K562 (cell line): ENCODE results near the gene PMEPA1. TPM values are rescaled to one million over a fixed set of nuclear protein-coding genes. Genes with fewer than 3 reads are reported as not detected.

Experiments used
- ATF7 ChIP-seq: fragments of 450-650 bp; IDR thresholded peaks from 2 replicates; pipeline ENCODE4 v1.7.1; 2014; ENCODE audit warnings: mild to moderate bottlenecking, moderate library complexity
- BRF1 ChIP-seq: IDR thresholded peaks from 3 replicates; pipeline ENCODE4 v1.6.1; 2011; ENCODE audit warnings: borderline replicate concordance, mild to moderate bottlenecking; ENCODE audit not compliant: insufficient read length; ENCODE audit errors: extremely low read depth
- BRF2 ChIP-seq: IDR thresholded peaks from 3 replicates; pipeline ENCODE4 v1.6.1; 2011; ENCODE audit warnings: borderline replicate concordance, mild to moderate bottlenecking; ENCODE audit not compliant: insufficient read length, insufficient read depth
- CBX1 ChIP-seq: sonication (generic); IDR thresholded peaks from 2 replicates; pipeline ENCODE4 v1.6.1; 2016; ENCODE audit warnings: antibody characterized with exemption, low read depth, mild to moderate bottlenecking
- CBX3 ChIP-seq, 2 experiments: IDR thresholded peaks; 1 replicate in 1 of 2; 2 replicates in 1 of 2; pipeline ENCODE4 v1.6.1; 2012; ENCODE audit warnings: inconsistent platforms in 2 of 2, low read length in 2 of 2, borderline replicate concordance in 1 of 2, control low read depth in 1 of 2
- CHD1 ChIP-seq: fragments of 200-600 bp; sonication (generic); IDR thresholded peaks from one replicate; pipeline ENCODE4 v1.6.1; 2012; ENCODE audit warnings: mild to moderate bottlenecking, moderate library complexity, low read length, inconsistent platforms
- DIDO1 ChIP-seq: fragments of 450-650 bp; IDR thresholded peaks from 2 replicates; pipeline ENCODE4 v1.6.1; 2016; ENCODE audit warnings: low read depth, missing biosample characterization, missing genetic modification characterization
- ESRRA ChIP-seq: fragments of 450-650 bp; IDR thresholded peaks from 2 replicates; pipeline ENCODE4 v1.6.1; 2014; ENCODE audit warnings: low read depth, mild to moderate bottlenecking, moderate library complexity, borderline replicate concordance
- HEY1 ChIP-seq: fragments of 250-450 bp; sonication (Bioruptor Pico); IDR thresholded peaks from 2 replicates; pipeline ENCODE4 v1.5.0; 2020; ENCODE audit warnings: mild to moderate bottlenecking, moderate library complexity, borderline replicate concordance
- KAT7 ChIP-seq: sonication (generic); formaldehyde crosslinking; IDR thresholded peaks from 2 replicates; pipeline ENCODE4 v1.8.0; 2022; ENCODE audit warnings: missing genetic modification reagents, mild to moderate bottlenecking, borderline replicate concordance
- KDM4B ChIP-seq, 2 experiments: fragments of 450-650 bp in 1 of 2; sonication (generic) in 1 of 2; IDR thresholded peaks; 2 replicates each; pipeline ENCODE4 v1.6.1; 2016 to 2017; ENCODE audit warnings: borderline replicate concordance in 2 of 2, antibody characterized with exemption in 1 of 2, low read depth in 1 of 2, mild to moderate bottlenecking in 1 of 2
- NCOA4 ChIP-seq: fragments of 450-650 bp; IDR thresholded peaks from 2 replicates; pipeline ENCODE4 v1.6.1; 2018; ENCODE audit warnings: mild to moderate bottlenecking; ENCODE audit not compliant: partially characterized antibody
- RBM14 ChIP-seq: fragments of 200-400 bp; formaldehyde crosslinking; IDR thresholded peaks from 2 replicates; pipeline ENCODE4 v1.6.1; 2018; ENCODE audit warnings: low read depth, mild to moderate bottlenecking, low read length, moderate library complexity, borderline replicate concordance; ENCODE audit not compliant: insufficient read depth
- SIN3A ChIP-seq, 2 experiments: fragments of 150-350 bp in 1 of 2; IDR thresholded peaks; 2 replicates each; pipeline ENCODE4 v1.6.1; 2011 to 2016; ENCODE audit warnings: borderline replicate concordance in 2 of 2, low read depth in 2 of 2, low read length in 2 of 2, mild to moderate bottlenecking in 2 of 2, moderate library complexity in 2 of 2; ENCODE audit not compliant: control insufficient read depth in 1 of 2
- SMAD2 ChIP-seq: fragments of 150-350 bp; IDR thresholded peaks from 2 replicates; pipeline ENCODE4 v1.6.1; 2014; ENCODE audit warnings: low read depth, mild to moderate bottlenecking, low read length
- SMAD4 ChIP-seq: fragments of 250-450 bp; sonication (Bioruptor Pico); conservative IDR thresholded peaks from 2 replicates; pipeline ENCODE4 v1.8.0; 2021; ENCODE audit warnings: inconsistent platforms, mild to moderate bottlenecking, moderate library complexity
- TOE1 ChIP-seq, 2 experiments: fragments of 450-650 bp in 1 of 2; sonication (generic) in 1 of 2; formaldehyde crosslinking in 1 of 2; IDR thresholded peaks; 2 replicates each; pipeline versions ENCODE4 v1.7.1 to v1.8.0; 2016 to 2022; ENCODE audit warnings: borderline replicate concordance in 2 of 2, mild to moderate bottlenecking in 2 of 2, antibody characterized with exemption in 1 of 2, inconsistent platforms in 1 of 2, low read depth in 1 of 2, missing genetic modification reagents in 1 of 2, moderate library complexity in 1 of 2
- XRCC3 ChIP-seq: fragments of 450-650 bp; IDR thresholded peaks from 2 replicates; pipeline ENCODE4 v1.6.1; 2017; ENCODE audit warnings: mild to moderate bottlenecking, moderate library complexity
- ZBTB7A ChIP-seq: IDR thresholded peaks from 2 replicates; pipeline ENCODE4 v1.6.1; 2011; ENCODE audit warnings: low read depth, mild to moderate bottlenecking, low read length, moderate library complexity, borderline replicate concordance; ENCODE audit not compliant: control insufficient read depth
- ZC3H8 ChIP-seq: fragments of 450-650 bp; IDR thresholded peaks from 2 replicates; pipeline ENCODE4 v1.6.1; 2017
- ZFP1 ChIP-seq: fragments of 450-650 bp; formaldehyde crosslinking; IDR thresholded peaks from 2 replicates; pipeline ENCODE4 v1.4.0; 2020; ENCODE audit warnings: mild to moderate bottlenecking, mixed read lengths
- ZKSCAN3 ChIP-seq: fragments of 250-450 bp; sonication (Bioruptor Pico); IDR thresholded peaks from 2 replicates; pipeline ENCODE4 v1.4.0; 2020
- ZNF436 ChIP-seq: fragments of 250-450, 450-650 bp; sonication (Bioruptor Pico); formaldehyde crosslinking; IDR thresholded peaks from 2 replicates; pipeline ENCODE4 v1.7.0; 2020; ENCODE audit warnings: mild to moderate bottlenecking
- ZNF699 ChIP-seq: fragments of 250-450 bp; sonication (Bioruptor Pico); IDR thresholded peaks from 2 replicates; pipeline ENCODE4 v1.8.0; 2021; ENCODE audit warnings: mild to moderate bottlenecking, moderate library complexity; ENCODE audit not compliant: insufficient replicate concordance
- polyA plus RNA-seq, 8 experiments: library from polyadenylated mRNA; depleted of rRNA in 4 of 8; stranded (reverse) in 5 of 8; unstranded in 3 of 8; fragments of >200 nt; fragmentation: Nextera tagmentation in 2 of 8; fragmentation: Illumina TruSeq in 1 of 8; extraction: Ambion mirVana in 2 of 8; extraction: Trizol in 1 of 8; gene quantifications; 2 replicates each; pipeline versions ENCODE4 v1.2.1 to v1.2.3, GENCODE V29; 2011 to 2014; ENCODE audit warnings: inconsistent platforms in 1 of 8, missing spikeins in 1 of 8
- total RNA-seq, 7 experiments: library from RNA; depleted of rRNA in 6 of 7; stranded (reverse); fragments of >200 nt in 6 of 7; fragmentation: Illumina TruSeq in 2 of 7; extraction: Trizol in 2 of 7; gene quantifications; 2 replicates each; pipeline versions ENCODE4 v1.2.1 to v1.2.3, GENCODE V29; 2011 to 2021; ENCODE audit warnings: low replicate concordance in 1 of 7

PMEPA1 gene
- total and polyA plus RNA-seq, 9 of the 15 experiments (the other 6 are each of a cell fraction or from before 2014, with no cell fraction given) = 0.16 TPM; not detected in 8

GRCh38 chr20:57709823-57710799 is at the start of gene PMEPA1 (continued):
- TF ChIP-seq ATF7 = peak; percentile 91
- TF ChIP-seq TOE1 (IDR thresholded peaks at IDR 0.05; ENCODE audit: borderline replicate concordance) = 0 out of 2 replicates have a peak, but pooled peaks have one; percentile 27
- no peak for TF ChIP-seq TOE1 (CRISPR knock-in tag; IDR thresholded peaks at IDR 0.05; ENCODE audit: borderline replicate concordance, low read depth)
- no peak for TF ChIP-seq CBX3 (IDR thresholded peaks at IDR 0.05; ENCODE audit: borderline replicate concordance in 1 of 2, low read length in 2 of 2)
- no peak for TF ChIP-seq RBM14
- TF ChIP-seq ZBTB7A = peak; percentile 76; the same call in 1 of the 2 replicates
- no peak for TF ChIP-seq XRCC3
- no peak for TF ChIP-seq ZNF699 (CRISPR knock-in tag)
- TF ChIP-seq ZKSCAN3 (CRISPR knock-in tag) = no peak
- no peak for TF ChIP-seq SMAD2
- TF ChIP-seq DIDO1 (tag) = no peak
- peak; percentile 14; the same call in 1 of the 2 replicates for TF ChIP-seq ESRRA
- TF ChIP-seq CBX1 = no peak
- TF ChIP-seq ZNF436 (CRISPR knock-in tag) = no peak
- TF ChIP-seq KAT7 (CRISPR knock-in tag) = no peak
- no peak for TF ChIP-seq SIN3A (IDR thresholded peaks at IDR 0.05; ENCODE audit: borderline replicate concordance in 2 of 2, control insufficient read depth in 1 of 2, low read depth in 2 of 2, low read length in 2 of 2)
- TF ChIP-seq KDM4B (IDR thresholded peaks at IDR 0.05; ENCODE audit: borderline replicate concordance in 2 of 2, low read depth in 1 of 2) = peak in 1 of 2 experiments; percentile 80; a peak in 1 of 4 replicates
- no peak for TF ChIP-seq ZC3H8
- TF ChIP-seq NCOA4 = no peak
- no peak for TF ChIP-seq ZFP1 (CRISPR knock-in tag)
- TF ChIP-seq BRF1 = no peak
- peak; percentile 91 for TF ChIP-seq SMAD4 (CRISPR knock-in tag)
- no peak for TF ChIP-seq BRF2
- no peak for TF ChIP-seq CHD1
- no peak for TF ChIP-seq HEY1 (CRISPR knock-in tag)
